Measurements from ENCODE around the gene PDE4D. TPM values are rescaled to one million over a fixed set of nuclear protein-coding genes. Genes with fewer than 3 reads are reported as not detected.

PDE4D gene
- total RNA-seq, 1 experiment from 2014 or later, result 3.3 TPM

GRCh38 chr5:59823420-59823819, 70.1 kb downstream of the PDE4D start (continued):
- TF ChIP-seq, protein P1, sequence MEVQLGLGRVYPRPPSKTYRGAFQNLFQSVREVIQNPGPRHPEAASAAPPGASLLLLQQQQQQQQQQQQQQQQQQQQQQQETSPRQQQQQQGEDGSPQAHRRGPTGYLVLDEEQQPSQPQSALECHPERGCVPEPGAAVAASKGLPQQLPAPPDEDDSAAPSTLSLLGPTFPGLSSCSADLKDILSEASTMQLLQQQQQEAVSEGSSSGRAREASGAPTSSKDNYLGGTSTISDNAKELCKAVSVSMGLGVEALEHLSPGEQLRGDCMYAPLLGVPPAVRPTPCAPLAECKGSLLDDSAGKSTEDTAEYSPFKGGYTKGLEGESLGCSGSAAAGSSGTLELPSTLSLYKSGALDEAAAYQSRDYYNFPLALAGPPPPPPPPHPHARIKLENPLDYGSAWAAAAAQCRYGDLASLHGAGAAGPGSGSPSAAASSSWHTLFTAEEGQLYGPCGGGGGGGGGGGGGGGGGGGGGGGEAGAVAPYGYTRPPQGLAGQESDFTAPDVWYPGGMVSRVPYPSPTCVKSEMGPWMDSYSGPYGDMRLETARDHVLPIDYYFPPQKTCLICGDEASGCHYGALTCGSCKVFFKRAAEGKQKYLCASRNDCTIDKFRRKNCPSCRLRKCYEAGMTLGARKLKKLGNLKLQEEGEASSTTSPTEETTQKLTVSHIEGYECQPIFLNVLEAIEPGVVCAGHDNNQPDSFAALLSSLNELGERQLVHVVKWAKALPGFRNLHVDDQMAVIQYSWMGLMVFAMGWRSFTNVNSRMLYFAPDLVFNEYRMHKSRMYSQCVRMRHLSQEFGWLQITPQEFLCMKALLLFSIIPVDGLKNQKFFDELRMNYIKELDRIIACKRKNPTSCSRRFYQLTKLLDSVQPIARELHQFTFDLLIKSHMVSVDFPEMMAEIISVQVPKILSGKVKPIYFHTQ (CRISPR knock-in tag; IDR thresholded peaks at IDR 0.05), result no peak
- TF ChIP-seq TCF7 (CRISPR knock-in tag; IDR thresholded peaks at IDR 0.05; ENCODE audit: low read depth) (no peak), SMAD3 (CRISPR knock-in tag; IDR thresholded peaks at IDR 0.05; ENCODE audit: borderline replicate concordance) (no peak)

DNA sequence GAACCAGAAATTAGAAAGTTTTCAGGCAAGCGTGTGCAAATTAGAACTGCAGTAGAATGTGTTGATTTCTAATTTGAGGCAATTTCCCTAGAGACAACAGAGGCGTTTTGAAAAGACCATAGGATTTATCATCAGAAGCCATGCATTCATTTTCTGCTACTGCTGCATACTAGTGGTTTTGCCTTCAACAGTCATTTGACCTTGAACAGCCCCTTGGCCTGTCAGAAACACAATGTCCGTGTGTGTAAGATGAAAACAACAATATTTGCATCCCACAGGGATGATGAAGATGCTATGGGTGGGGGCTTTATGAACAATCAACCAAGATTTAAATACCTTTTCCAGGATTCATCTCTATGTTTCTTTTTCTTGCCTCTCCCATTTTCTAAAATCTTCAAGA, 73.7 kb downstream of the PDE4D start:
- ChIA-PET CTCF (no interaction called here), POLR2A (no interaction called here)
- TF ChIP-seq CREB1 (CRISPR knock-in tag; IDR thresholded peaks at IDR 0.05), result no peak
- TF ChIP-seq JAZF1 (CRISPR knock-in tag; IDR thresholded peaks at IDR 0.05), result no peak
- no peak for TF ChIP-seq SMAD4 (CRISPR knock-in tag; IDR thresholded peaks at IDR 0.05)
- no peak for TF ChIP-seq ETV6 (CRISPR knock-in tag; IDR thresholded peaks at IDR 0.05)
- TF ChIP-seq ZNF121 (CRISPR knock-in tag; IDR thresholded peaks at IDR 0.05), result no peak
- TF ChIP-seq CBFB (CRISPR knock-in tag; IDR thresholded peaks at IDR 0.05; ENCODE audit: low read depth), result no peak
- no peak for TF ChIP-seq TP53 (CRISPR knock-in tag; IDR thresholded peaks at IDR 0.05)
- TF ChIP-seq GRHL2 (CRISPR knock-in tag; IDR thresholded peaks at IDR 0.05; ENCODE audit: insufficient replicate concordance, severe bottlenecking), result no peak
- no peak for TF ChIP-seq ZNF138 (CRISPR knock-in tag; conservative IDR thresholded peaks at IDR 0.05)
- TF ChIP-seq, protein P2, sequence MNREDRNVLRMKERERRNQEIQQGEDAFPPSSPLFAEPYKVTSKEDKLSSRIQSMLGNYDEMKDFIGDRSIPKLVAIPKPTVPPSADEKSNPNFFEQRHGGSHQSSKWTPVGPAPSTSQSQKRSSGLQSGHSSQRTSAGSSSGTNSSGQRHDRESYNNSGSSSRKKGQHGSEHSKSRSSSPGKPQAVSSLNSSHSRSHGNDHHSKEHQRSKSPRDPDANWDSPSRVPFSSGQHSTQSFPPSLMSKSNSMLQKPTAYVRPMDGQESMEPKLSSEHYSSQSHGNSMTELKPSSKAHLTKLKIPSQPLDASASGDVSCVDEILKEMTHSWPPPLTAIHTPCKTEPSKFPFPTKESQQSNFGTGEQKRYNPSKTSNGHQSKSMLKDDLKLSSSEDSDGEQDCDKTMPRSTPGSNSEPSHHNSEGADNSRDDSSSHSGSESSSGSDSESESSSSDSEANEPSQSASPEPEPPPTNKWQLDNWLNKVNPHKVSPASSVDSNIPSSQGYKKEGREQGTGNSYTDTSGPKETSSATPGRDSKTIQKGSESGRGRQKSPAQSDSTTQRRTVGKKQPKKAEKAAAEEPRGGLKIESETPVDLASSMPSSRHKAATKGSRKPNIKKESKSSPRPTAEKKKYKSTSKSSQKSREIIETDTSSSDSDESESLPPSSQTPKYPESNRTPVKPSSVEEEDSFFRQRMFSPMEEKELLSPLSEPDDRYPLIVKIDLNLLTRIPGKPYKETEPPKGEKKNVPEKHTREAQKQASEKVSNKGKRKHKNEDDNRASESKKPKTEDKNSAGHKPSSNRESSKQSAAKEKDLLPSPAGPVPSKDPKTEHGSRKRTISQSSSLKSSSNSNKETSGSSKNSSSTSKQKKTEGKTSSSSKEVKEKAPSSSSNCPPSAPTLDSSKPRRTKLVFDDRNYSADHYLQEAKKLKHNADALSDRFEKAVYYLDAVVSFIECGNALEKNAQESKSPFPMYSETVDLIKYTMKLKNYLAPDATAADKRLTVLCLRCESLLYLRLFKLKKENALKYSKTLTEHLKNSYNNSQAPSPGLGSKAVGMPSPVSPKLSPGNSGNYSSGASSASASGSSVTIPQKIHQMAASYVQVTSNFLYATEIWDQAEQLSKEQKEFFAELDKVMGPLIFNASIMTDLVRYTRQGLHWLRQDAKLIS (CRISPR knock-in tag; IDR thresholded peaks at IDR 0.05; ENCODE audit: borderline replicate concordance), result no peak
- no peak for TF ChIP-seq ZNF317 (CRISPR knock-in tag; IDR thresholded peaks at IDR 0.05; ENCODE audit: borderline replicate concordance, low read depth)
- no peak for TF ChIP-seq SOX15 (CRISPR knock-in tag; IDR thresholded peaks at IDR 0.05)
- TF ChIP-seq, protein P3, sequence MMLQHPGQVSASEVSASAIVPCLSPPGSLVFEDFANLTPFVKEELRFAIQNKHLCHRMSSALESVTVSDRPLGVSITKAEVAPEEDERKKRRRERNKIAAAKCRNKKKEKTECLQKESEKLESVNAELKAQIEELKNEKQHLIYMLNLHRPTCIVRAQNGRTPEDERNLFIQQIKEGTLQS (CRISPR knock-in tag; conservative IDR thresholded peaks at IDR 0.05), result no peak
- no peak for TF ChIP-seq RORB (CRISPR knock-in tag; IDR thresholded peaks at IDR 0.05)
- no peak for TF ChIP-seq ZNF416 (CRISPR knock-in tag; IDR thresholded peaks at IDR 0.05)
- no peak for TF ChIP-seq PRRX2 (CRISPR knock-in tag; IDR thresholded peaks at IDR 0.05)
- no peak for TF ChIP-seq MXD4 (CRISPR knock-in tag; IDR thresholded peaks at IDR 0.05; ENCODE audit: borderline replicate concordance)
- no peak for TF ChIP-seq NFATC4 (CRISPR knock-in tag; IDR thresholded peaks at IDR 0.05)
- no peak overlapping the region for H3K4me3 Mint-ChIP-seq
- ATAC-seq, result no peak
- H3K36me3 Mint-ChIP-seq, result no peaks in the 10 kb centered on the region
- H3K4me1 Mint-ChIP-seq, result no peaks in the 10 kb centered on the region
- no peak overlapping the region for H3K27ac Mint-ChIP-seq
- no peaks in the 10 kb centered on the region for H3K9me3 Mint-ChIP-seq
- H3K27me3 Mint-ChIP-seq (ENCODE audit: low read depth), result no peaks in the 10 kb centered on the region
- no peak for DNase-seq (ENCODE audit: low spot score)
